Erythroblast (primary cell): ENCODE results near the gene PARP9.

Source experiments
- GATA1 ChIP-seq: IDR thresholded peaks from 2 replicates; pipeline ENCODE4 v1.6.1; 2011; ENCODE audit warnings: low read depth, mild to moderate bottlenecking, control low read depth, low read length, moderate library complexity
- POLR2A ChIP-seq: IDR thresholded peaks from 2 replicates; pipeline ENCODE4 v1.6.1; 2011; ENCODE audit warnings: mild to moderate bottlenecking, low read length

- TF ChIP-seq POLR2A (no peak), GATA1 (no peak)
Measured at GRCh38 chr3:122513386-122514122, 50.5 kb downstream of the PARP9 start.
